Measurements from ENCODE around the gene BUD13. TPM values are rescaled to one million over a fixed set of nuclear protein-coding genes. Genes with fewer than 3 reads are reported as not detected.
"Not testable (repeated sequence)": the region's sequence is repeated elsewhere in the genome, so short reads cannot be mapped to it uniquely, and the experiment has no call there.

BUD13 gene
- total RNA-seq, 2 experiments from 2014 or later, result 35.0 to 37.7 TPM

- Mint-ChIP-seq H3K9me3 (no peaks in the 10 kb centered on the region), H3K27me3 (ENCODE audit: low read depth) (no peaks in the 10 kb centered on the region), H3K27ac (peak overlapping the region; percentile 79), H3K36me3 (ENCODE audit: low read depth) (peaks cover 40% of the 10 kb centered on the region), H3K4me1 (ENCODE audit: low read depth) (peaks cover 66% of the 10 kb centered on the region), H3K4me3 (no peak overlapping the region)
- intact Hi-C loops (cut with micrococcal nuclease), result loop anchor here (10.0 kb wide), 1 partner anchor 1038 kb away; no protein-coding TSS in a partner anchor
- no peak for DNase-seq
- CTCF ChIA-PET, result no interaction called here
Measured at GRCh38 chr11:116776522-116776984, 3.8 kb upstream of the BUD13 start.

GRCh38 chr11:116775975-116776374 lies 3.2 kb upstream of the BUD13 start:
- Mint-ChIP-seq H3K36me3 (ENCODE audit: low read depth) (peaks cover 34% of the 10 kb centered on the region), H3K4me1 (ENCODE audit: low read depth) (peaks cover 67% of the 10 kb centered on the region), H3K9me3 (no peaks in the 10 kb centered on the region), H3K27me3 (ENCODE audit: low read depth) (no peaks in the 10 kb centered on the region), H3K4me3 (no peak overlapping the region), H3K27ac (peak overlapping the region; percentile 79)
- DNase-seq, result no peak
- CTCF ChIA-PET, result interaction anchor here (0.7 kb wide), 1 partner anchor 78 kb away, joined by 4 read pairs; no protein-coding TSS in a partner anchor
- intact Hi-C loops (cut with micrococcal nuclease), result loop anchor here (10.0 kb wide), 1 partner anchor 1039 kb away; no protein-coding TSS in a partner anchor

- no peak for DNase-seq
- CTCF ChIA-PET, result interaction anchor here (1.0 to 5.0 kb wide), 4 partner anchors 17 to 80 kb away, joined by 3 to 21 read pairs (median 3); partner anchors contain the start of gene APOA5
- Mint-ChIP-seq H3K27ac (no peak overlapping the region), H3K9me3 (no peaks in the 10 kb centered on the region), H3K36me3 (ENCODE audit: low read depth) (peaks cover 30% of the 10 kb centered on the region), H3K4me3 (no peak overlapping the region), H3K27me3 (ENCODE audit: low read depth) (no peaks in the 10 kb centered on the region), H3K4me1 (ENCODE audit: low read depth) (peaks cover 59% of the 10 kb centered on the region)
- intact Hi-C loops (cut with micrococcal nuclease), result loop anchor here (10.0 kb wide), 1 partner anchor 1040 kb away; no protein-coding TSS in a partner anchor
Measured at GRCh38 chr11:116774661-116775060, 1.9 kb upstream of the BUD13 start.

GRCh38 chr11:116773203-116774097 lies 663 bp upstream of the BUD13 start:
- no peak for DNase-seq
- H3K9me3 Mint-ChIP-seq, result no peaks in the 10 kb centered on the region
- peak overlapping the region; percentile 99 for H3K4me3 Mint-ChIP-seq
- peaks cover 25% of the 10 kb centered on the region for H3K36me3 Mint-ChIP-seq (ENCODE audit: low read depth)
- CTCF ChIA-PET, result interaction anchor here (1.3 to 5.0 kb wide), 3 partner anchors 13 to 81 kb away, joined by 3 to 21 read pairs (median 5); no protein-coding TSS in a partner anchor
- intact Hi-C loops (cut with micrococcal nuclease), result loop anchor here (1.0 to 10.0 kb wide), 9 partner anchors 15 to 1041 kb away; partner anchors contain the start of genes CEP164, PAFAH1B2, PCSK7 and RNF214
- peaks cover 53% of the 10 kb centered on the region for H3K4me1 Mint-ChIP-seq (ENCODE audit: low read depth)
- no peaks in the 10 kb centered on the region for H3K27me3 Mint-ChIP-seq (ENCODE audit: low read depth)
- H3K27ac Mint-ChIP-seq, result peak overlapping the region; percentile 97

- CTCF ChIA-PET, result interaction anchor here (1.5 to 5.0 kb wide), 3 partner anchors 63 to 455 kb away, joined by 4 to 21 read pairs (median 5); no protein-coding TSS in a partner anchor
- no peaks in the 10 kb centered on the region for H3K9me3 Mint-ChIP-seq
- peak overlapping the region; percentile 99 for H3K4me3 Mint-ChIP-seq
Measured at GRCh38 chr11:116771935-116772334, 852 bp downstream of the BUD13 start.

GRCh38 chr11:116762132-116762531 lies 10.7 kb downstream of the BUD13 start:
- Mint-ChIP-seq H3K27ac (no peak overlapping the region), H3K36me3 (ENCODE audit: low read depth) (peaks cover 45% of the 10 kb centered on the region), H3K4me1 (ENCODE audit: low read depth) (peaks cover 6% of the 10 kb centered on the region), H3K27me3 (ENCODE audit: low read depth) (no peaks in the 10 kb centered on the region), H3K9me3 (no peaks in the 10 kb centered on the region), H3K4me3 (no peak overlapping the region)
- intact Hi-C loops (cut with micrococcal nuclease), result no loop called here
- DNase-seq, result no peak
- CTCF ChIA-PET, result interaction anchor here (2.2 kb wide), 1 partner anchor 30 kb away, joined by 7 read pairs; no protein-coding TSS in a partner anchor

More at GRCh38 chr11:116771935-116772334, 852 bp downstream of the BUD13 start:
- H3K36me3 Mint-ChIP-seq (ENCODE audit: low read depth), result peaks cover 14% of the 10 kb centered on the region
- intact Hi-C loops (cut with micrococcal nuclease), result loop anchor here (1.0 to 10.0 kb wide), 6 partner anchors 8 to 1043 kb away; partner anchors contain the start of genes SIDT2 and SIK3
- H3K4me1 Mint-ChIP-seq (ENCODE audit: low read depth), result peaks cover 43% of the 10 kb centered on the region
- H3K27ac Mint-ChIP-seq, result peak overlapping the region; percentile 97
- H3K27me3 Mint-ChIP-seq (ENCODE audit: low read depth), result no peaks in the 10 kb centered on the region
- no peak for DNase-seq

GRCh38 chr11:116756044-116756443 lies 16.7 kb downstream of the BUD13 start:
- peaks cover 41% of the 10 kb centered on the region for H3K36me3 Mint-ChIP-seq (ENCODE audit: low read depth)
- intact Hi-C loops (cut with micrococcal nuclease); H3K27ac Mint-ChIP-seq; DNase-seq; H3K9me3 Mint-ChIP-seq; H3K4me1 Mint-ChIP-seq (ENCODE audit: low read depth); H3K27me3 Mint-ChIP-seq (ENCODE audit: low read depth); CTCF ChIA-PET; H3K4me3 Mint-ChIP-seq: not testable (repeated sequence)

GRCh38 chr11:116750070-116750718 lies 22.6 kb downstream of the BUD13 start:
- intact Hi-C loops (cut with micrococcal nuclease), result no loop called here
- no peaks in the 10 kb centered on the region for H3K9me3 Mint-ChIP-seq
- H3K4me1 Mint-ChIP-seq (ENCODE audit: low read depth), result no peaks in the 10 kb centered on the region
- no peak overlapping the region for H3K4me3 Mint-ChIP-seq
- DNase-seq, result no peak
- no peak overlapping the region for H3K27ac Mint-ChIP-seq
- H3K27me3 Mint-ChIP-seq (ENCODE audit: low read depth), result no peaks in the 10 kb centered on the region
- CTCF ChIA-PET, result interaction anchor here (2.5 kb wide), 1 partner anchor 18 kb away, joined by 8 read pairs; no protein-coding TSS in a partner anchor
- peaks cover 17% of the 10 kb centered on the region for H3K36me3 Mint-ChIP-seq (ENCODE audit: low read depth)

- intact Hi-C loops (cut with micrococcal nuclease), result no loop called here
- Mint-ChIP-seq H3K4me3 (no peak overlapping the region), H3K4me1 (ENCODE audit: low read depth) (no peaks in the 10 kb centered on the region), H3K36me3 (ENCODE audit: low read depth) (peaks cover 3% of the 10 kb centered on the region), H3K27me3 (ENCODE audit: low read depth) (no peaks in the 10 kb centered on the region), H3K9me3 (no peaks in the 10 kb centered on the region), H3K27ac (no peak overlapping the region)
- no peak for DNase-seq
- CTCF ChIA-PET, result interaction anchor here (1.7 kb wide), 2 partner anchors 9 to 94 kb away, joined by 5 to 6 read pairs; no protein-coding TSS in a partner anchor
Measured at GRCh38 chr11:116742104-116742503, 30.7 kb downstream of the BUD13 start.

GRCh38 chr11:116740741-116741140 lies 32.0 kb downstream of the BUD13 start:
- no peak overlapping the region for H3K4me3 Mint-ChIP-seq
- no peaks in the 10 kb centered on the region for H3K9me3 Mint-ChIP-seq
- no peaks in the 10 kb centered on the region for H3K27me3 Mint-ChIP-seq (ENCODE audit: low read depth)
- intact Hi-C loops (cut with micrococcal nuclease), result no loop called here
- H3K36me3 Mint-ChIP-seq (ENCODE audit: low read depth), result no peaks in the 10 kb centered on the region
- CTCF ChIA-PET, result interaction anchor here (1.7 kb wide), 1 partner anchor 8 kb away, joined by 5 read pairs; no protein-coding TSS in a partner anchor
- no peak overlapping the region for H3K27ac Mint-ChIP-seq
- no peak for DNase-seq
- H3K4me1 Mint-ChIP-seq (ENCODE audit: low read depth), result no peaks in the 10 kb centered on the region

GRCh38 chr11:116738975-116739374 lies 33.8 kb downstream of the BUD13 start:
- Mint-ChIP-seq H3K4me1 (ENCODE audit: low read depth) (no peaks in the 10 kb centered on the region), H3K27me3 (ENCODE audit: low read depth) (no peaks in the 10 kb centered on the region), H3K9me3 (no peaks in the 10 kb centered on the region), H3K4me3 (no peak overlapping the region), H3K36me3 (ENCODE audit: low read depth) (no peaks in the 10 kb centered on the region), H3K27ac (no peak overlapping the region)
- intact Hi-C loops (cut with micrococcal nuclease), result no loop called here
- DNase-seq, result no peak
- CTCF ChIA-PET, result interaction anchor here (0.6 kb wide), 2 partner anchors 360 to 366 kb away, joined by 5 read pairs; no protein-coding TSS in a partner anchor

- intact Hi-C loops (cut with micrococcal nuclease), result no loop called here
- no peaks in the 10 kb centered on the region for H3K27me3 Mint-ChIP-seq (ENCODE audit: low read depth)
- no peak overlapping the region for H3K27ac Mint-ChIP-seq
- DNase-seq, result peak; percentile 16
- CTCF ChIA-PET, result no interaction called here
- no peak overlapping the region for H3K4me3 Mint-ChIP-seq
- H3K36me3 Mint-ChIP-seq (ENCODE audit: low read depth), result no peaks in the 10 kb centered on the region
- H3K9me3 Mint-ChIP-seq, result no peaks in the 10 kb centered on the region
- peaks cover 10% of the 10 kb centered on the region for H3K4me1 Mint-ChIP-seq (ENCODE audit: low read depth)
Measured at GRCh38 chr11:116736763-116737162, 36.0 kb downstream of the BUD13 start.
